Measurements from ENCODE around the gene WIF1.

Gene WIF1

GRCh38 chr12:65121956-65122469 lies 908 bp upstream of the WIF1 start:
- no peak for DNase-seq

DNA sequence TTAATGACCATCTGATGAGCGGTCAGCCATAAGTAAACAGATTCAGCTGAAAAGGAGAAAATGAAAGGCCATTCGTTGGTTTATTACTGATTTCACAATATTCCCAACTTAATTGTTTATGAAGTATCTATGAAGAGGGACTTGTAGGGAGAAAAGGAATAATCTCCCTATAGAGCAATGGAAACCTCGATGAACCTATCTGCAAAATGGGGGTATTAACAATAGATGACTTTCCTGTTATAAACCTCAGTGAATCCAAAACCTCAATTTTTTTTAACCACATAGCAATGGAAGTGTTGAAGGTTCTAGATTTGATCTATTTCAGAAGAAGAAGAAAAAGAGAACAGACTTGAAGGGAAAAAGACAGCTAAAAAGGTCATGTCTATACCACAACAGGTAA lies 2.0 kb downstream of the WIF1 start:
- DNase-seq, result no peak

- DNase-seq, result no peak
These were observed 7.5 kb downstream of the WIF1 start for GRCh38 chr12:65113621-65114035.

- no peak for DNase-seq
These were observed 14.2 kb downstream of the WIF1 start for GRCh38 chr12:65106948-65107347.

GRCh38 chr12:65100140-65100539 lies 21.0 kb downstream of the WIF1 start:
- DNase-seq, result no peak

DNA sequence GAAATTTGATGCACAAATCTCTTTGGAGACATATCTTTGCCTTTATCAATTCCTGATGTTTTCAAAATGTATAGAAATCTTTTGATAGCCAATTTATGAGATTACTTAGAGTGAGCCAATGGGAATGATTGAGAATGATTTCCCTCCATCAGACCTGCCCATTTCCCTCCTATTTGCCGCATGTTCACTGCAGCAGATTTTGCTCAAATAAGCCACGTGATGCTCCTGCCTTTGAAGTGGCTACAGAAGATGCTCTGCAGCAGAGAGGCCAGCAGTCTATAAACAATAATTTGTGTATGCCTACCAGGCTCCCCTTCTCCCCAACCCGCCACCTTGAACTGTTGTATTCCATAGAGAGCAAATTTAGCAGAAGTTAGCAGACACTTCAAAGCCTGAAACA lies 21.9 kb downstream of the WIF1 start:
- DNase-seq, result no peak

- DNase-seq, result no peak
These were observed 22.7 kb downstream of the WIF1 start for GRCh38 chr12:65098364-65098763.

DNA sequence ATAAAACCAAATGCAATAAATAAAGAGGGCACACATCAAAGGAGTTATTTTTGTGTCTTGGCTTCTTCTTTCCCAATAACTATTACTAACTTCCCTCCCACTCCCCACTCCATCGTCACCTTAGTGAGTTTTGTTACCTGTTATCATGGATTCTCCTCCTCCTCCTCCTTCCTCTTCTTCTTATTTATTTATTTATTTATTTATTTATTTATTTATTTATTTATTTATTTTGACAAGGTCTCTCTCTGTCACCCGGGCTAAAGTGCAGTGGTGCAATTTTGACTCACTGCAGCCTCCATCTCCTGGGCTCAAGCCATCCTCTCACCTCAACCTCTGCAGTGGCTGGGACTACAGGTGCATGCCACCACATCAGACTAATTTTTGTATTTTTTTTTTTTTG lies 26.4 kb downstream of the WIF1 start:
- no peak for DNase-seq

DNA sequence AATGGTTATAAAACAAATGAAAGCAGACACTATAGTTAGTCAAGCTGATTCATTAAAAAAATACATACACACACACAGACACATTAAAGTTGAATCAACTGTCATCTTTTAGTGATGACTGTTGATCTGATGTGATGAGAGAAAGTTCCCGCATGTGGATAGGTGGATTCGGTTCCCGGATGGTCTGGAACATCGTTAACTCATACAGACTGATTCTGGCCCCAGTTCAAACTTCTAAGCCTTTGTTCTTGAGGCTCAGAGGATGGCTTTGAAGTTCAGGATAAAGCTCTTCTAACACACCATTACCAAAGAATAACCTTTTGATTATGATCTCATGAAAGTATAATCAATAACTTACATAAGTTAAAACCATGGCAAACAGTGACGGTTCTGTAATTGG lies 27.5 kb downstream of the WIF1 start:
- no peak for DNase-seq

- no peak for DNase-seq
These were observed 30.6 kb downstream of the WIF1 start for GRCh38 chr12:65090461-65090860.

GRCh38 chr12:65086236-65086635 lies 34.9 kb downstream of the WIF1 start:
- no peak for DNase-seq

DNA sequence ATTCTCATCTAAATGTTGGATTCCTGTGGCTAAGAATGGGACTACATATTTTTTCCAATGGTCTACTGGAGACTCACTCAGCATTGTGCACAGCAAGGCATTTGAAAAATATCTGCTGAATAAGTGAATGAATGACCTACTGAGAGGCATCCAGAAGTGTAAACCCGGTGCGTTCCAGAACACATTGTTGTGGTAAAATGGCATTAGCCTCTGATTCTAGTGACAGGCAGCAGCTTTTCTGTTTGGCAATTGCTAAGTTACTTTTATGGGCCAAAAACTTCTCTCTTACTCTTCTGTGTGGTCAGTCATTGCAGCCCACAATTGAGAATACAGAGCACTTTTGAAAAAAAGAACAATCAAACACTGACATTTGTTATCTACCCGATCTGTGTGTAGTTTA lies 36.5 kb downstream of the WIF1 start:
- DNase-seq, result no peak

DNA sequence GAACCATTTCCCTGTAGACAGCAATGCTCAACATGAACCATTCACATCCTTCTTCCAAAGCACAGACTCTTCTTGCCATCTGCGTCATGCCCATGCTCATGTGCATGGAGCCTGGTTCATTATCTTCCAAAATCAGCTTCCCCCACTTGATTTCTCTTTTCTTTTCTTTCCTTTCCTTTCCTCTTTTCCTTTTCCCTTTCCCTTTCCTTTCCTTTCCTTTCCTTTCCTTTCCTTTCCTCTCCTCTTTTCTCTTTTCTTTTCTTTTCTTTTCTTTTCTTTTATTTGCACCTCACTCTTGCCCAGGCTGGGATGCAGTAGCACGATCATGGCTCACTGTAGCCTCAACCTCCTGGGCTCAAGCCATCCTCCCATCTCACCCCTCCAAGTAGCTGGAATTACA lies 37.5 kb downstream of the WIF1 start:
- no peak for DNase-seq

DNA sequence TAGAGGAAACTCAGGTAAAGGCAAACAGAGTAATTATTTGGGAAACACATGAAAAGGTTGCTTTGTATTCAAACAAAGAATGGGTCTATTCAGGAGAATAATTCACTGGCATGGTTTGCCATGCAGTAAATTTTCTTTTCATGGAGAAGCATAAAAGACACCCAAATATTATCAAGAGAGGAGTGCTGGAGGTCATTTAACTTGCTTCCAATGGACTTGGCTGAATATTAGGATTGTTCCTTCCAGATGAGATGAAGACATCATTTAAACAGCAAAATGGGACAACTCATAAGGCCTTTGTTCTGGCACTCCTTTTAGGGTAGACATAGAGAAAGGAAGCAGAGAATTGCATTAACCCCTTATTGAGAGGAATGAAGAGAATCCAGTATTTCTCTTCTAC lies 38.7 kb downstream of the WIF1 start:
- no peak for DNase-seq

- no peak for DNase-seq
These were observed 39.6 kb downstream of the WIF1 start for GRCh38 chr12:65081496-65081895.

GRCh38 chr12:65074932-65075331 lies 46.2 kb downstream of the WIF1 start:
- no peak for DNase-seq

GRCh38 chr12:65069336-65069735 lies 51.8 kb downstream of the WIF1 start:
- DNase-seq, result no peak

GRCh38 chr12:65067383-65067782 lies 53.7 kb downstream of the WIF1 start:
- no peak for DNase-seq

GRCh38 chr12:65055859-65056258 lies 65.2 kb downstream of the WIF1 start:
- no peak for DNase-seq

DNA sequence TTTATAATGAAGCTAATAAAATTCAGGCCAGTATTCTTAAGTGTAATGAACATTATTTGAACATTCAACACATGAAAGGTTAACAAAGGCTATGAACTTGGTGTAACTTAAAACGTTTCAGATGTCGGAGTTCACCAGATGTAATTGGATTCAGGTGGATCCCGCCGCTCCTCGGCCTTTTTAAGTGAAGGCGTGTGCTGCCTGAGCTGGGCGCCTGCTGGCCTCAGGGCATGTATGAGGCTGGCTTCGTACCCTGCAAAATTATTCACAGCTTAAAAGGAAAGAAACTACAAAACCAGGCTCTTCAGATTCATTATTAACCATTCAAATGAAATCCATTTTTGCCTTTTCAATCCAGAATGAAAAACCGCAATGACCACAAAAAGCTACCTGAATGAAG lies 69.9 kb downstream of the WIF1 start:
- DNase-seq, result no peak

DNA sequence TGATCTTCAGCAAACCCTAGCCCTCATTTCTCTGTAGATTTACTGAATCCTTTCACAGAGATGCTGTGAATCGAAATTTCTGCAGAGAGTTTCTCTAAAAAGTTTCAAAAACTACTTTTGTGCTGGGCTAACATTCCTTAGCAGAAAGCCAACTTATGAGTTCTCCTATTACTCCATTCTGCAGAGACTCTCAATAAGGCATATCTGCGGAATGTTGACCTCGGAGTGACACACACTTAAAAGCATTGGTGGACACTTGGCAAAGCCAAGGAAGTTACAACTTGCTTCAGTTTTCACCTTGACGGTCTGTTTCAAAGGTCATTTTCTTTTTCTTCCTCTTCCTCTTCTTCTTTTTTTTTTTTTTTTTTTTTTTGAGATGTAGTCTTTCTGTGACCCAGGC lies 75.8 kb downstream of the WIF1 start:
- no peak for DNase-seq

DNA sequence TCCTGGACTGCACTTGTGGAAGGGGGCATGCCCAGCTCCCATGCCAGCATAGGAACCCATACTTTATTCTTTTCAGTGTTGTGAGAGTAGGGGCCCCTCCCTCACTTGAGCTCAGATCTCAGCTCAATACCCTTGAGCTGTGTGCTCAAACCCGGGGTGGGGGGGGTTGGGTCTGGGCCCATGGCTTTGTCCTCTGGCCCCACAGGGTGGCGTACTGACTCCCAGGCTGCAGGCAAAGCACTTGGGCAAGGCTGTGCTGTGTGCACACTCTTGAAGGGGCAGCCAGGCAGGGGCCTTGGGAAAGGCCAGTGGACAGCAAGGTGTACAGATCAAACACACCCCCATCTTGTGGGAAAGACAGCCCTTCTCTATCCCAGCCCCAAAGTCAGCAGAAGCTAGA lies 81.8 kb downstream of the WIF1 start:
- no peak for DNase-seq

DNA sequence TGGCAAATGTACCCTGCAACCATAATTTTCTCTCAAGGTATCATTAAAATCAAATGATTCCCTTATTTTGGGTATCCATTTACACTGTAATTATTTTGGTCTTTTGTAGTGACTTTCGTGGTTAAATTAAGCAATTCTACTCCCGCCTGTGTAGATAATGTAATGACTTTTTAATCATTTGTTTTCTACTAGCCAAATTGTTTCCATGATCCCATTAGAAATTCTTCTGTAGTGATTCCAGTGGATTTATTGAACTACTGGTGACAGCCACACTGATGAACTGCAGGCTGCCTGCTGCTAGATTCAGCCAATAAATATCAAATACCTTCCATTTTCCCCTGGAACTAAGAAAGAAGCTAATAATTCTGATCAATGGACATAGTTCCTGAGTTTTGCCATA lies 96.0 kb downstream of the WIF1 start:
- no peak for DNase-seq

DNA sequence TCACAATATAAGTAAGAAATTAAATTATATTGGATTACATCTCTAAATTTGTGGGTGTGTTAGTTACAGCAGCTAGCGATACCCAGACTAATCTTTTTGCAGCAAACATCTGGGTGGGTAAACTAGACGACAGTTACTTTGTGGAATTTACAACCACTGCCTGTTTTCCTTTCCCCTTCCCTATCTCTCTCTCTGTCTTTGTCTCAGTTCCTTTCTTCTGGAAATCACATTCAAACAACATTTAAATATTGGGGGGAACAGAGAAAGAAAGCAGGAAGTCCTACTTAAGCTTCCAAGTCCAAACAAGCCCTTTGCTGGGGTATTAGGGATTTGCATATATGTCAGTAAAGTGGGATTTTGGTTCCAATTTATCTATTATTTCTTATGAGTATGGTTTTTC lies 97.6 kb downstream of the WIF1 start:
- DNase-seq, result no peak

DNA sequence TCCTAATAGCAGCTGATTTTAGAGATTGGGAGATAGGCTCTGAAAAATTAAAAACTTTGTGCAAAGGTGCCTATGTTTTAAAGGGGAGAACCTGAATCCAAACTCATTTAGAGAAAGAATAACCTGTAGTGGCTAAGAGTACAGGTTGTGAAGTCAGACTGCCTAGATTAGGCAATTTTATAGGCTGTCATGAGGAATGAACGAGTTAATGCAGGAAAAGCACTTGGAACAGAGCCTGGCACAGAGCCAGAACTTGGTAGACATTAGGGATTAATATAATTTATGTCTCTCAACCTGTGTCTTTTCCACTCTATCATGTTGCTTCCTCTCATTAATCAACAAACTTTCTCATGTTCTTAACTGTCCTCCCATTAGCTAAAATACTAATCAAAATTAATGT lies 98.1 kb downstream of the WIF1 start:
- DNase-seq, result no peak

GRCh38 chr12:65022421-65022820 lies 98.7 kb downstream of the WIF1 start:
- DNase-seq, result no peak

All from CD4-positive, alpha-beta T cell treated with Interleukin-6 for 4 hours (primary cell).